Colonic mucosa (tissue), 4 donors: ENCODE results near the gene ANKRD11. TPM values are rescaled to one million over a fixed set of nuclear protein-coding genes. Genes with fewer than 3 reads are reported as not detected.

Source experiments
- DNase-seq: peaks from one replicate; pipeline ENCODE4 v3.0.0-alpha.2; 2020
- H3K27ac ChIP-seq: fragments of 200-600 bp; one replicate; pipeline ENCODE4 v1.8.0; 2021
- H3K27me3 ChIP-seq: fragments of 200-600 bp; one replicate; pipeline ENCODE4 v1.8.0; 2021
- H3K36me3 ChIP-seq: fragments of 200-600 bp; one replicate; pipeline ENCODE4 v1.8.0; 2021
- H3K4me1 ChIP-seq: fragments of 200-600 bp; one replicate; pipeline ENCODE4 v1.8.0; 2021; ENCODE audit warnings: mild to moderate bottlenecking
- H3K4me3 ChIP-seq: fragments of 200-600 bp; one replicate; pipeline ENCODE4 v1.8.0; 2021
- H3K9ac ChIP-seq, 2 donors: one replicate each; pipeline ENCODE4 v1.7.0; 2013; ENCODE audit warnings: control low read depth in 2 of 2, low read depth in 2 of 2, low read length in 2 of 2
- H3K9me3 ChIP-seq: fragments of 200-600 bp; one replicate; pipeline ENCODE4 v1.8.0; 2021
- intact Hi-C: fragments of 100-400 bp; cut with DNase I; formaldehyde crosslinking; loops from one replicate; pipeline ENCODE4 v1.14.1; 2022
- total RNA-seq, 2 donors: library from RNA; stranded (reverse); fragmentation: NEBNext Ultra II Directional in 1 of 2; extraction: Animal tissue kit (Norgen Biotek cat#: 25700) in 1 of 2; gene quantifications; one replicate each; pipeline ENCODE4 v1.2.1, GENCODE V29; 2021
- TF ChIP-seq, protein P1 (sequence below): fragments of 200-600 bp; IDR thresholded peaks from one replicate; pipeline ENCODE4 v1.8.0; 2022; ENCODE audit warnings: antibody characterized with exemption, mild to moderate bottlenecking
- donor health status: healthy.
- donor health status: DM: no; HTN: no; CAD: no.
- donor health status: DM: no; HTN: no; CAD: no.

The ANKRD11 gene
- total RNA-seq, 2 donors from 2014 or later = 69.4 to 129 TPM

GRCh38 chr16:89281829-89282228 is 208.5 kb downstream of the ANKRD11 start:
- H3K27ac ChIP-seq = no peak overlapping the region
- peaks cover 21% of the 10 kb centered on the region for H3K36me3 ChIP-seq
- TF ChIP-seq, protein P1, sequence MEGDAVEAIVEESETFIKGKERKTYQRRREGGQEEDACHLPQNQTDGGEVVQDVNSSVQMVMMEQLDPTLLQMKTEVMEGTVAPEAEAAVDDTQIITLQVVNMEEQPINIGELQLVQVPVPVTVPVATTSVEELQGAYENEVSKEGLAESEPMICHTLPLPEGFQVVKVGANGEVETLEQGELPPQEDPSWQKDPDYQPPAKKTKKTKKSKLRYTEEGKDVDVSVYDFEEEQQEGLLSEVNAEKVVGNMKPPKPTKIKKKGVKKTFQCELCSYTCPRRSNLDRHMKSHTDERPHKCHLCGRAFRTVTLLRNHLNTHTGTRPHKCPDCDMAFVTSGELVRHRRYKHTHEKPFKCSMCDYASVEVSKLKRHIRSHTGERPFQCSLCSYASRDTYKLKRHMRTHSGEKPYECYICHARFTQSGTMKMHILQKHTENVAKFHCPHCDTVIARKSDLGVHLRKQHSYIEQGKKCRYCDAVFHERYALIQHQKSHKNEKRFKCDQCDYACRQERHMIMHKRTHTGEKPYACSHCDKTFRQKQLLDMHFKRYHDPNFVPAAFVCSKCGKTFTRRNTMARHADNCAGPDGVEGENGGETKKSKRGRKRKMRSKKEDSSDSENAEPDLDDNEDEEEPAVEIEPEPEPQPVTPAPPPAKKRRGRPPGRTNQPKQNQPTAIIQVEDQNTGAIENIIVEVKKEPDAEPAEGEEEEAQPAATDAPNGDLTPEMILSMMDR = no peak
- intact Hi-C loops = no loop called here
- DNase-seq = no peak
- H3K4me1 ChIP-seq = no peaks in the 10 kb centered on the region
- no peak overlapping the region for H3K9ac ChIP-seq
- no peak overlapping the region for H3K4me3 ChIP-seq
- H3K9me3 ChIP-seq = no peaks in the 10 kb centered on the region
- no peaks in the 10 kb centered on the region for H3K27me3 ChIP-seq

DNA sequence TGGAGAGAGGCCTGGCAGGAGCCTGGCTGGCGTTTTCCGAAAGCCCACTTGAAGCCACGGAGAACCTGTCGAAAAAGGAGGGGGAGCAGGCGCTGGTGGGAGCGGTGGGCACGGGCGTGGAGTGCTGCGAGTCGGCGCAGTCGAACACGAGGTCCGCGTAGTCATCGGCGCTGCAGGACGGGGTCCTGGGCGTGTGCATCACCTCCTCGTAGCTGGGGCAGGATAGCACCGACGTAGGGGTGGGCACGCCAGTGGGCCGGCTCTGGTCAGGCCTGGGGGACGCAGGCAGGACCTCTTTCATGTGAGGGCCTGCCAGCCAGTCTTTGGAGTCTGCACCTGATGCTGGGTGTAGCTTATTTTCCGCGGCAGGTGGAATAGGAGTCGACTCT is 209.2 kb downstream of the ANKRD11 start:
- no peak for DNase-seq
- Histone ChIP-seq H3K9me3 (no peaks in the 10 kb centered on the region), H3K4me1 (no peaks in the 10 kb centered on the region), H3K9ac (no peak overlapping the region), H3K27me3 (no peaks in the 10 kb centered on the region), H3K27ac (no peak overlapping the region), H3K36me3 (peaks cover 16% of the 10 kb centered on the region), H3K4me3 (no peak overlapping the region)
- TF ChIP-seq, protein P1 = no peak
- intact Hi-C loops = no loop called here

DNA sequence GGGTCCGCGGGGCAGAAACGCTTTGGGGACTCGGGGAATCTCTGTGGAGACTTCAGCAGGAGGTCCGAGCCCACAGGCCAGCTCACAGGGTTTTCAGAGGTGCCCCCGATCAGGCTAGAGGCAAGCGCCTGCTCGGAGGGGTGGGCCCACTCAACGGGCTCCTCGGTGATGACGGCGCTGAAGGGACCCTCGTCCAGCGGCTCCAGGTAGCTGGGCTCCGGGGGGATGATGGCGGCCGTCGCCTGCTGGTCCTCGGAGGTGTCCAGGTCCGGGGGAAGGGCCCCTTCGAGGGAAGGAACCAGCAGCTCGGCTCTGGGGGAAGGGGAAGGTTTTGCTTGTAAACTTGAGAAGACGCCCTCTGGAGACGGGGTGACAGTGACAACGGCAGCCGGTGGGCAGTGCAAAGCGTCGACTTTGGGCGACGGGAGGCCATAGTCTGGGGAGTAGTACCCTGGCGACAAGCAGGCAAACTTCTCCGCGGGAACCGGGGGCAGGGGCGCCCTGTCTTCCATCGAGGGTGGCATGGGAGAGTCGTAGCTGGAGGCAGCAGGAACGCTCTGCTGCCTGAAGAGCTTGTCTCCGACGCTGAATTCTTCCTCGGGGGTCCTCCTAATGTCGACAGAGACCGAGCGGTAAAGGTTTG is 209.7 kb downstream of the ANKRD11 start:
- Histone ChIP-seq H3K4me3 (no peak overlapping the region), H3K9me3 (no peaks in the 10 kb centered on the region), H3K9ac (no peak overlapping the region), H3K4me1 (no peaks in the 10 kb centered on the region), H3K36me3 (peaks cover 13% of the 10 kb centered on the region), H3K27ac (no peak overlapping the region), H3K27me3 (no peaks in the 10 kb centered on the region)
- TF ChIP-seq, protein P1 = no peak
- DNase-seq = no peak
- intact Hi-C loops = no loop called here

GRCh38 chr16:89279666-89280481 is 210.5 kb downstream of the ANKRD11 start:
- H3K4me1 ChIP-seq = no peaks in the 10 kb centered on the region
- intact Hi-C loops = no loop called here
- H3K9ac ChIP-seq = no peak overlapping the region
- DNase-seq = no peak
- TF ChIP-seq, protein P1 = no peak
- no peak overlapping the region for H3K27ac ChIP-seq
- no peaks in the 10 kb centered on the region for H3K9me3 ChIP-seq
- no peaks in the 10 kb centered on the region for H3K27me3 ChIP-seq
- no peak overlapping the region for H3K4me3 ChIP-seq
- peaks cover 12% of the 10 kb centered on the region for H3K36me3 ChIP-seq

GRCh38 chr16:89278441-89279240 is 211.7 kb downstream of the ANKRD11 start:
- peaks cover 16% of the 10 kb centered on the region for H3K36me3 ChIP-seq
- TF ChIP-seq, protein P1 = no peak
- no peaks in the 10 kb centered on the region for H3K4me1 ChIP-seq
- no peaks in the 10 kb centered on the region for H3K9me3 ChIP-seq
- H3K27me3 ChIP-seq = no peaks in the 10 kb centered on the region
- intact Hi-C loops = no loop called here
- no peak for DNase-seq
- H3K27ac ChIP-seq = no peak overlapping the region
- H3K4me3 ChIP-seq = no peak overlapping the region
- no peak overlapping the region for H3K9ac ChIP-seq
